ENCODE data around the gene C4B. TPM values are rescaled to one million over a fixed set of nuclear protein-coding genes. Genes with fewer than 3 reads are reported as not detected.
"Not testable (repeated sequence)": the region's sequence is repeated elsewhere in the genome, so short reads cannot be mapped to it uniquely, and the experiment has no call there.

C4B gene
- total RNA-seq, 1 donor from 2014 or later: 10.3 TPM

DNA sequence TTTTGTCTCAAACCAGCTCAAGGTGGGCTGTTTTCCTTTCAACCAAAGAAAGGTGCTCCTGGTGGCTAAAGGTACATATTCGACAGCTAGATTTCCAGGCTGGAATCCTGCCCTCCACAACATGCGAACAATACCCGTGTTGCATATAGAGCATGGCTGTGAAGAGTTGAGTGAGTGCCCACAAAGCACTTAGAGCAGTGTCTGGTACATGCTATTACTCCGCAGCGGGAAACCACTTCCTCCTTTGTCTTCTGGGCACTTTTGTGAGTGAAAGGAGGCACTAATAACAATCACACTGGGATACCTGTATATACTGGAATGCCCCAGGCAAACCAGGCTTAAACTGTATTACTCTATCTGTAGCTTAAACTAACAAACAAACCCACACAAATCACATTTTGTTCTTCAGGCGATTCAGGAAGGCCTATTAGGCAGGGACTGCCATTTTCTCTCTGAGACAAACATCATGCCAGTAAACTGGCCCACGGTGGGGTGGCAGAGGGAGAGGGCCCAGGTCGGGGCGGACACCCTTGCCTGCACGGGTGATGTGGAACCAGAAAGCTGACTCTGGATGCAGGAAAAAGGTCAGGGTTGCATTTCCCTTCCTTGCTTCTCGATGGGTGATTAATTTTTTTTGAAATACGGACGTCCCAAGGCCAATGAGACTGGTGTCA, 9.6 kb upstream of the C4B start:
- not testable (repeated sequence) for H3K4me3 Mint-ChIP-seq (ENCODE audit: unreplicated experiment); H3K27me3 Mint-ChIP-seq (ENCODE audit: low read depth); H3K9me3 Mint-ChIP-seq (ENCODE audit: low read depth); DNase-seq (ENCODE audit: low spot score); H3K4me1 Mint-ChIP-seq (ENCODE audit: low read depth); H3K36me3 Mint-ChIP-seq (ENCODE audit: low read depth); H3K27ac Mint-ChIP-seq (ENCODE audit: unreplicated experiment)

DNA sequence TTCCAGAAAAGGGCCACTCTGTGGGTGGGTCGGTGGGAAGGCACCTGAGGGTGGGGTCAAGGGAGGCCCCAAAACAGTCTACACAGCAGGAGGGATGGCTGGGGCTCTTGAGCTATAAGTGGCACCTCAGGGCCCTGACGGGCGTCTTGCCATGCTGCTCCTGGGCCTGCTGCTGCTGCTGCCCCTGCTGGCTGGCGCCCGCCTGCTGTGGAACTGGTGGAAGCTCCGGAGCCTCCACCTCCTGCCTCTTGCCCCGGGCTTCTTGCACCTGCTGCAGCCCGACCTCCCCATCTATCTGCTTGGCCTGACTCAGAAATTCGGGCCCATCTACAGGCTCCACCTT, 9.1 kb upstream of the C4B start:
- DNase-seq (ENCODE audit: low spot score): peak; percentile 55
- not testable (repeated sequence) for H3K9me3 Mint-ChIP-seq (ENCODE audit: low read depth); H3K27me3 Mint-ChIP-seq (ENCODE audit: low read depth); H3K36me3 Mint-ChIP-seq (ENCODE audit: low read depth); H3K4me1 Mint-ChIP-seq (ENCODE audit: low read depth); H3K27ac Mint-ChIP-seq (ENCODE audit: unreplicated experiment); H3K4me3 Mint-ChIP-seq (ENCODE audit: unreplicated experiment)

GRCh38 chr6:32005991-32006529, 8.5 kb upstream of the C4B start:
- H3K27me3 Mint-ChIP-seq (ENCODE audit: low read depth); H3K36me3 Mint-ChIP-seq (ENCODE audit: low read depth); H3K9me3 Mint-ChIP-seq (ENCODE audit: low read depth); H3K4me3 Mint-ChIP-seq (ENCODE audit: unreplicated experiment); H3K27ac Mint-ChIP-seq (ENCODE audit: unreplicated experiment); H3K4me1 Mint-ChIP-seq (ENCODE audit: low read depth): not testable (repeated sequence)
- peak; percentile 53 for DNase-seq (ENCODE audit: low spot score)

DNA sequence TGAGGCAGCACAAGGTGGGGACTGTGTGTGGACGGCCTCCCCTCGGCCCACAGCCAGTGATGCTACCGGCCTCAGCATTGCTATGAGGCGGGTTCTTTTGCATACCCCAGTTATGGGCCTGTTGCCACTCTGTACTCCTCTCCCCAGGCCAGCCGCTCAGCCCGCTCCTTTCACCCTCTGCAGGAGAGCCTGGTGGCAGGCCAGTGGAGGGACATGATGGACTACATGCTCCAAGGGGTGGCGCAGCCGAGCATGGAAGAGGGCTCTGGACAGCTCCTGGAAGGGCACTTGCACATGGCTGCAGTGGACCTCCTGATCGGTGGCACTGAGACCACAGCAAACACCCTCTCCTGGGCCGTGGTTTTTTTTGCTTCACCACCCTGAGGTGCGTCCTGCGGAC, 7.5 kb upstream of the C4B start:
- not testable (repeated sequence) for H3K9me3 Mint-ChIP-seq (ENCODE audit: low read depth); H3K4me1 Mint-ChIP-seq (ENCODE audit: low read depth); H3K4me3 Mint-ChIP-seq (ENCODE audit: unreplicated experiment); H3K27ac Mint-ChIP-seq (ENCODE audit: unreplicated experiment); H3K27me3 Mint-ChIP-seq (ENCODE audit: low read depth); H3K36me3 Mint-ChIP-seq (ENCODE audit: low read depth)
- DNase-seq (ENCODE audit: low spot score): peak; percentile 46

GRCh38 chr6:32008037-32008436, 6.6 kb upstream of the C4B start:
- H3K4me1 Mint-ChIP-seq (ENCODE audit: low read depth); H3K9me3 Mint-ChIP-seq (ENCODE audit: low read depth); DNase-seq (ENCODE audit: low spot score); H3K36me3 Mint-ChIP-seq (ENCODE audit: low read depth); H3K27ac Mint-ChIP-seq (ENCODE audit: unreplicated experiment); H3K27me3 Mint-ChIP-seq (ENCODE audit: low read depth); H3K4me3 Mint-ChIP-seq (ENCODE audit: unreplicated experiment): not testable (repeated sequence)

- not testable (repeated sequence) for H3K4me3 Mint-ChIP-seq (ENCODE audit: unreplicated experiment); H3K36me3 Mint-ChIP-seq (ENCODE audit: low read depth); H3K27ac Mint-ChIP-seq (ENCODE audit: unreplicated experiment); H3K4me1 Mint-ChIP-seq (ENCODE audit: low read depth); H3K9me3 Mint-ChIP-seq (ENCODE audit: low read depth); H3K27me3 Mint-ChIP-seq (ENCODE audit: low read depth)
- DNase-seq (ENCODE audit: low spot score): peak; percentile 44
Measured at GRCh38 chr6:32008616-32009015, 6.0 kb upstream of the C4B start.

- not testable (repeated sequence) for H3K27me3 Mint-ChIP-seq (ENCODE audit: low read depth); H3K4me1 Mint-ChIP-seq (ENCODE audit: low read depth); DNase-seq (ENCODE audit: low spot score); H3K4me3 Mint-ChIP-seq (ENCODE audit: unreplicated experiment); H3K36me3 Mint-ChIP-seq (ENCODE audit: low read depth); H3K27ac Mint-ChIP-seq (ENCODE audit: unreplicated experiment); H3K9me3 Mint-ChIP-seq (ENCODE audit: low read depth)
Measured at GRCh38 chr6:32009537-32009936, 5.1 kb upstream of the C4B start.

GRCh38 chr6:32010856-32011530, 3.6 kb upstream of the C4B start:
- not testable (repeated sequence) for H3K4me1 Mint-ChIP-seq (ENCODE audit: low read depth); H3K9me3 Mint-ChIP-seq (ENCODE audit: low read depth); H3K27me3 Mint-ChIP-seq (ENCODE audit: low read depth); H3K4me3 Mint-ChIP-seq (ENCODE audit: unreplicated experiment); H3K27ac Mint-ChIP-seq (ENCODE audit: unreplicated experiment); H3K36me3 Mint-ChIP-seq (ENCODE audit: low read depth)
- peak; percentile 50 for DNase-seq (ENCODE audit: low spot score)

- H3K4me3 Mint-ChIP-seq (ENCODE audit: unreplicated experiment); H3K27me3 Mint-ChIP-seq (ENCODE audit: low read depth); H3K9me3 Mint-ChIP-seq (ENCODE audit: low read depth); H3K4me1 Mint-ChIP-seq (ENCODE audit: low read depth); H3K36me3 Mint-ChIP-seq (ENCODE audit: low read depth); H3K27ac Mint-ChIP-seq (ENCODE audit: unreplicated experiment): not testable (repeated sequence)
- DNase-seq (ENCODE audit: low spot score): peak; percentile 77
Measured at GRCh38 chr6:32012941-32013617, 1.5 kb upstream of the C4B start.

- H3K9me3 Mint-ChIP-seq (ENCODE audit: low read depth); H3K27ac Mint-ChIP-seq (ENCODE audit: unreplicated experiment); H3K36me3 Mint-ChIP-seq (ENCODE audit: low read depth); H3K4me3 Mint-ChIP-seq (ENCODE audit: unreplicated experiment); H3K27me3 Mint-ChIP-seq (ENCODE audit: low read depth); H3K4me1 Mint-ChIP-seq (ENCODE audit: low read depth); DNase-seq (ENCODE audit: low spot score): not testable (repeated sequence)
Measured at GRCh38 chr6:32013738-32014137, 857 bp upstream of the C4B start.

DNA sequence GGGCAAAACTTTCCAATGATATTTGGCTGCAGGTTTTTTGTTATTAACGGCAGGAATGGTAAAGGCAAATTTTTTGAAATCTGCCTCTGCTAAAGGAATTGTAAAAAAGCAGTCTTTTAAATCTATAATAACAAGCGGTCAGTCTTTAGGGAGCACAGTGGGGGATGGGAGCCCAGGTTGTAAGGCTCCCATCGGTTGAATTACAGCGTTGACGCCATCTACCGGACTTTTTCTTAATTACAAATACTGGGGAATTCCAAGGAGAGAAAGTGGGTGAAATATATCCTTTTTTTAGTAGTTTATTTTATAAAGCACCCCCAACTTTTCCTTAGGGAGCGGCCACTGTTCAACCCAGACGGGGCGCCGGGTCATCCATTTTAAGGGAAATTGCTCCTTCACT, 7.5 kb downstream of the C4B start:
- H3K27me3 Mint-ChIP-seq (ENCODE audit: low read depth); H3K4me1 Mint-ChIP-seq (ENCODE audit: low read depth); H3K9me3 Mint-ChIP-seq (ENCODE audit: low read depth); H3K27ac Mint-ChIP-seq (ENCODE audit: unreplicated experiment); H3K4me3 Mint-ChIP-seq (ENCODE audit: unreplicated experiment); DNase-seq (ENCODE audit: low spot score); H3K36me3 Mint-ChIP-seq (ENCODE audit: low read depth): not testable (repeated sequence)

GRCh38 chr6:32028631-32029030, 14.0 kb downstream of the C4B start:
- not testable (repeated sequence) for H3K27me3 Mint-ChIP-seq (ENCODE audit: low read depth); H3K27ac Mint-ChIP-seq (ENCODE audit: unreplicated experiment); H3K4me1 Mint-ChIP-seq (ENCODE audit: low read depth); H3K9me3 Mint-ChIP-seq (ENCODE audit: low read depth); H3K4me3 Mint-ChIP-seq (ENCODE audit: unreplicated experiment); H3K36me3 Mint-ChIP-seq (ENCODE audit: low read depth); DNase-seq (ENCODE audit: low spot score)

DNA sequence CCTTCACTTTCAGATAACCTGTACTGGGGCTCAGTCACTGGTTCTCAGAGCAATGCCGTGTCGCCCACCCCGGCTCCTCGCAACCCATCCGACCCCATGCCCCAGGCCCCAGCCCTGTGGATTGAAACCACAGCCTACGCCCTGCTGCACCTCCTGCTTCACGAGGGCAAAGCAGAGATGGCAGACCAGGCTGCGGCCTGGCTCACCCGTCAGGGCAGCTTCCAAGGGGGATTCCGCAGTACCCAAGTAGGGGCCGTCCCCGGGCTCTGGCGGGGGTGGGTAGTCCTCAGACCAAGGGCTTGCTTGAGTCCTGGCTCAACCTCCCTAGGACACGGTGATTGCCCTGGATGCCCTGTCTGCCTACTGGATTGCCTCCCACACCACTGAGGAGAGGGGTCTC, 15.0 kb downstream of the C4B start:
- H3K9me3 Mint-ChIP-seq (ENCODE audit: low read depth); DNase-seq (ENCODE audit: low spot score); H3K4me3 Mint-ChIP-seq (ENCODE audit: unreplicated experiment); H3K36me3 Mint-ChIP-seq (ENCODE audit: low read depth); H3K27ac Mint-ChIP-seq (ENCODE audit: unreplicated experiment); H3K27me3 Mint-ChIP-seq (ENCODE audit: low read depth); H3K4me1 Mint-ChIP-seq (ENCODE audit: low read depth): not testable (repeated sequence)

Data from chondrocyte (in vitro differentiated cells).